ENCODE data around the gene AUTS2. TPM values are rescaled to one million over a fixed set of nuclear protein-coding genes. Genes with fewer than 3 reads are reported as not detected.

The AUTS2 gene
- polyA plus RNA-seq, 1 donor (not counting 4 experiments of a cell fraction or from before 2014, with no cell fraction given): 4.7 TPM

GRCh38 chr7:69608878-69609277, 10.6 kb downstream of the AUTS2 start:
- TF ChIP-seq EZH2 (IDR thresholded peaks at IDR 0.05; ENCODE audit: low read length) (no peak), CTCF (optimal IDR thresholded peaks at IDR 0.05 in 1 of 3, IDR thresholded peaks at IDR 0.05 in 1 of 3, conservative IDR thresholded peaks at IDR 0.05 in 1 of 3; ENCODE audit: extremely low read depth in 1 of 3, insufficient read depth in 2 of 3, low read length in 3 of 3) (no peak)
- no peak for FAIRE-seq
- Histone ChIP-seq H3K27ac (ENCODE audit: control insufficient read depth, insufficient read depth, low read length) (no peak overlapping the region), H3K4me3 (ENCODE audit: control insufficient read depth in 2 of 3, extremely low read depth in 1 of 3, insufficient read depth in 2 of 3, low read depth in 1 of 3, low read length in 3 of 3) (no peak overlapping the region), H3K9ac (ENCODE audit: control insufficient read depth, extremely low read depth, insufficient read depth, low read length) (no peak overlapping the region), H3K27me3 (ENCODE audit: control insufficient read depth, extremely low read depth, insufficient read depth, low read length) (peaks cover 7% of the 10 kb centered on the region), H3K36me3 (ENCODE audit: control insufficient read depth in 2 of 2, extremely low read depth in 1 of 2, insufficient read depth in 2 of 2, low read length in 2 of 2) (no peaks in the 10 kb centered on the region), H3K4me1 (ENCODE audit: control insufficient read depth, extremely low read depth, insufficient read depth, low read length) (no peaks in the 10 kb centered on the region), H3K79me2 (ENCODE audit: control insufficient read depth, insufficient read depth, low read length) (no peaks in the 10 kb centered on the region), H4K20me1 (ENCODE audit: control insufficient read depth, extremely low read depth, insufficient read depth, low read length) (no peaks in the 10 kb centered on the region), H3K4me2 (ENCODE audit: control insufficient read depth, extremely low read depth, insufficient read depth, low read depth, low read length) (no peak overlapping the region), H2AFZ (ENCODE audit: control insufficient read depth, low read length) (no peak overlapping the region), H3K9me1 (ENCODE audit: control insufficient read depth, extremely low read depth, insufficient read depth, low read length) (no peaks in the 10 kb centered on the region), H3K9me3 (ENCODE audit: control insufficient read depth, low read depth, low read length) (no peaks in the 10 kb centered on the region)
- dilution Hi-C loops (cut with MboI; ENCODE audit: extremely low pct_ligation_motif_present, low sequenced_read_pairs): no loop called here
- no peak for DNase-seq (ENCODE audit: low read depth, low spot score)

GRCh38 chr7:69609541-69610373, 11.5 kb downstream of the AUTS2 start:
- no peaks in the 10 kb centered on the region for H3K9me1 ChIP-seq (ENCODE audit: control insufficient read depth, extremely low read depth, insufficient read depth, low read length)
- H3K36me3 ChIP-seq (ENCODE audit: control insufficient read depth in 2 of 2, extremely low read depth in 1 of 2, insufficient read depth in 2 of 2, low read length in 2 of 2): no peaks in the 10 kb centered on the region
- H3K27me3 ChIP-seq (ENCODE audit: control insufficient read depth, extremely low read depth, insufficient read depth, low read length): peaks cover 7% of the 10 kb centered on the region
- TF ChIP-seq EZH2 (IDR thresholded peaks at IDR 0.05; ENCODE audit: low read length) (no peak), CTCF (optimal IDR thresholded peaks at IDR 0.05 in 1 of 3, IDR thresholded peaks at IDR 0.05 in 1 of 3, conservative IDR thresholded peaks at IDR 0.05 in 1 of 3; ENCODE audit: extremely low read depth in 1 of 3, insufficient read depth in 2 of 3, low read length in 3 of 3) (no peak)
- H3K9me3 ChIP-seq (ENCODE audit: control insufficient read depth, low read depth, low read length): no peaks in the 10 kb centered on the region
- H3K4me1 ChIP-seq (ENCODE audit: control insufficient read depth, extremely low read depth, insufficient read depth, low read length): no peaks in the 10 kb centered on the region
- H3K4me3 ChIP-seq (ENCODE audit: control insufficient read depth in 2 of 3, extremely low read depth in 1 of 3, insufficient read depth in 2 of 3, low read depth in 1 of 3, low read length in 3 of 3): no peak overlapping the region
- H3K79me2 ChIP-seq (ENCODE audit: control insufficient read depth, insufficient read depth, low read length): no peaks in the 10 kb centered on the region
- dilution Hi-C loops (cut with MboI; ENCODE audit: extremely low pct_ligation_motif_present, low sequenced_read_pairs): no loop called here
- no peaks in the 10 kb centered on the region for H4K20me1 ChIP-seq (ENCODE audit: control insufficient read depth, extremely low read depth, insufficient read depth, low read length)
- FAIRE-seq (no peak), DNase-seq (ENCODE audit: low read depth, low spot score) (no peak)
- H3K27ac ChIP-seq (ENCODE audit: control insufficient read depth, insufficient read depth, low read length): no peak overlapping the region
- no peak overlapping the region for H3K9ac ChIP-seq (ENCODE audit: control insufficient read depth, extremely low read depth, insufficient read depth, low read length)
- H2AFZ ChIP-seq (ENCODE audit: control insufficient read depth, low read length): no peak overlapping the region
- H3K4me2 ChIP-seq (ENCODE audit: control insufficient read depth, extremely low read depth, insufficient read depth, low read depth, low read length): no peak overlapping the region
